Ramos (cell line): ENCODE data around the gene FAM3B.

Experiments
- in situ Hi-C: fragments of 300-500 bp; cut with MboI; formaldehyde crosslinking; loops from one replicate; pipeline ENCODE4 v1.14.3; 2022; ENCODE audit warnings: low sequenced_read_pairs; ENCODE audit not compliant: unreplicated experiment

Gene FAM3B

GRCh38 chr21:41317458-41317857 is 857 bp downstream of the FAM3B start:
- in situ Hi-C loops = no loop called here

- in situ Hi-C loops = no loop called here
Observed at GRCh38 chr21:41318218-41318617, 1.6 kb downstream of the FAM3B start.

- in situ Hi-C loops = no loop called here
Observed at GRCh38 chr21:41319273-41319672, 2.7 kb downstream of the FAM3B start.

DNA sequence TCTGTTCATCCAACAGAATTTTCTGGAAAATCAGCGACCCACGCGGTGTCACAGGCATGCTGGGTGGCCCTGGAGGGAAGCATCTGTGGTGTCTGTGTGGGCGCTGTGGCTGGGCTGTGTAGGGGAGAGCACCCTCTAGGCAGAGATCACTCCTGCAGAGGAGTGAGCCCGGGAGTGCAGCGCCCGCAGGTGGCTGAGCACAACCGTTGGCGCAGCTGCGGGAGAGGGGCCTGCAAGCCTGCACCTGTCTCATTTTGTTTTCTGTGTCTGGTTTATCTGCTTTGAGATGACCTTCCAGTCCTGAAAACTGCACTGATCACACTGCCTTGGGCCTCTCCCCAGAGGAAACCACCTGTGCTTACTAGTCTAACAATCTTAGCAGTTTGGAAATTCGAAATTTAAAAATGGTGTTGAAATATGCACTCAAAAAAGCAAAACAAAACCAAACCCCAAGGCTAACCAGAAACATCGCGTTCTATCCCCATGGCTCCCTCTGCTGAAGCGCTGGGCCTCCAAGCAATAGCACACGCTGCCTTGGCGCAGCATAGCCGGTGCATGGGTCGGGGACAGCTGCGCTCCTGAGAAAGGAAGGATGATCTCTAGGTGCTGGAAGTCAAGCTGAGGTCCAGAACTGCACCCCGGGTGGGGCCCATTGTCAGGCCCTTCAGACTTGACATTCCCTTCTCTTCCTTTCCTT is 4.8 kb downstream of the FAM3B start:
- in situ Hi-C loops = no loop called here

GRCh38 chr21:41321908-41322495 is 5.4 kb downstream of the FAM3B start:
- in situ Hi-C loops = no loop called here

- in situ Hi-C loops = no loop called here
Observed at GRCh38 chr21:41322496-41323382, 6.1 kb downstream of the FAM3B start.

DNA sequence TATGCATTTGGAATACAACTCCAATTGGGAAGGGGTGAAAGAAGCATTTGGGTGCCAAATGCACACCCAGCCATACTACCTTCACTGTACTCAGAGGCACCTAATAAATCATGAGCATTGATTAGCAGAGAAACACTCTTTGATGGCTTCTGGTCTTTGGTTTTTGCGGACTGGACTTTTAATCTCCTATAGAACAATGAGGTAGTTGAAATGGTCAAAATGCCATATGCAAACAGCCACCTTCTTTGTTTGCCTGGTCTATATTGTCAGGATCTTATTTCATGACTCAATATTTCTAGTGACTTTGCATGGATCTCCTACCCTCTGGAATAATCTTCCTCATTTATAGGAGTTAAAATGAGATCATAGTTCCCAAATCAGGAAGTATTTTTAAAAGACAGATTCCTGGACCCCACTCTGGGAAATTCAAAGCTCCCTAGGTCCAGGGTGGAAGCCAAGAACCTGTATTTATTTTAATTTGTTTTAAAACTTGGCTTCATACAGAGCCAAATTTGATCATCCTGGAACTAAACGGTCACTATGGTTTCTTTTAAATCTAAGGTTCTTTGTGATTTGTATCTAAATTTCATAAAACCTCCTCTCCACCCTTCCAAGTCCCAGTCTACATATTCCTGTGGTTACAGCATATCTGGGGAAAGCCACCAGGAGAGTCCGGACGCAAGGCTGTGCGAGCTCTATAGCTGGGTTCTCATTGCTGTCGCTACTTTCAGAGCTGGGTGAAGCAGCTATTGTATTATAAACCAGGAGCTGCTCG is 8.7 kb downstream of the FAM3B start:
- in situ Hi-C loops = no loop called here

- in situ Hi-C loops = no loop called here
Observed at GRCh38 chr21:41326414-41327080, 9.9 kb downstream of the FAM3B start.

DNA sequence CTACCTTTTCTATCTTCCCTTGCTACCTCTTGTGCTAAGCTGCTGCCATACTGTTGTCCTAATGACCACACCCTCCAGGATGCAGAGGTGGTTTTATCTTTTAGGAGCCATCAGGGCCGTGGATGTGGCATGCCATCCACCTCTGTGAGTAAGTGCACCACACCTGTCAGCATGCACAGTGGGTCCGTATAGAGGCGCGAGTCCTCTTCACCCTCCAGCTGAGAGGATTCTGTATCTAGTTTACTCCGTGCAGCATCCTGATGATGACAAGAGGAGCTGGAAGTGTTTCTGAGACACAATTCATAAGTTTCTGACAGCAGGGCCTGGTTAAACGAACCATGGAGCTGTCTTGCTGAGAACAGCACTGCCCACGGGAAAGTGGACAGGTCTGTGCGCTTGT is 11.2 kb downstream of the FAM3B start:
- in situ Hi-C loops = no loop called here

DNA sequence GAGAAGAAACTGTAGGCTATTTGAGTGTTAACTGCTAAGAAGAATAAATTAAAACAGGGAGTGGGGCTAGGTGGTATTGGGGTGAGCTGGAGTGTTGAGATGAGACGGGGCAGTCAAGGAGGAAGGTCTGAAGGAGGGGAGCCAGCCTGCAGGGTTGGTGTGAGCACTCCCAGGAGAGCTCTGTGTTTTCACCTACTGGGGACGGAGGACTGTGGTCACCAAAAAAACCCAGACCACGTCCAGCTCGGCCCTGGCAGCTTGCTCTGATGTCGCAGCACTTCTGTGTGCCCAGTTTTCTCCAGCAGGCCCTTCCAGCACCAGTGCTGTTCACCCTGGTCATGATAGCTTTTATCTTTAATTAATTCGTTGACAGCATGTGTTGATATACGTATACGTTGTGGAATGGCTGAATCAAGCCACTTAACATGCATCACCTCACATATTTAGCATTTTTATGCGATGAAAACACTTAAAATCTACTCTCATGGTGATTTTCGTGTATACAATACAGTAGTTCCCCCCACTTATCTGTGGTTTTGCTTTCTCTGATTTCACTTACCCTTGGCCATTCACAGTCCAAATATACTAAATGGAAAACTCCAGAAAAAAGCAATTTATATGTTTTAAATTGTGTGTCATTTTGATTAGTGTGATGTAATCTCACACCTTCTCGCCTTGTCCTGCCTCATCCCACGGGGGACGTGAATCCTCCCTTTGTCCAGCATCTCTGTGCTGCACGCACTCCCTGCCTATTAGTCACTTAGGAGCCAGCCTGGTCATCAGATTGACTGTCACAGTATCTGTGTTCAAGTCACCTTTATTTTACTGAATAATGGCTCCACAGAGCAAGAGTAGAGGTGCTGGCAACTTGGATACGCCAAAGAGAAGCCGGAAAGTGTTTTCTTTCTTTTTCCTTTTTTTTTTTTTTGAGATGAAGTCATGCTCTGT is 12.3 kb downstream of the FAM3B start:
- in situ Hi-C loops = no loop called here

- in situ Hi-C loops = no loop called here
Observed at GRCh38 chr21:41333752-41334151, 17.2 kb downstream of the FAM3B start.

GRCh38 chr21:41337515-41337914 is 20.9 kb downstream of the FAM3B start:
- in situ Hi-C loops = no loop called here

DNA sequence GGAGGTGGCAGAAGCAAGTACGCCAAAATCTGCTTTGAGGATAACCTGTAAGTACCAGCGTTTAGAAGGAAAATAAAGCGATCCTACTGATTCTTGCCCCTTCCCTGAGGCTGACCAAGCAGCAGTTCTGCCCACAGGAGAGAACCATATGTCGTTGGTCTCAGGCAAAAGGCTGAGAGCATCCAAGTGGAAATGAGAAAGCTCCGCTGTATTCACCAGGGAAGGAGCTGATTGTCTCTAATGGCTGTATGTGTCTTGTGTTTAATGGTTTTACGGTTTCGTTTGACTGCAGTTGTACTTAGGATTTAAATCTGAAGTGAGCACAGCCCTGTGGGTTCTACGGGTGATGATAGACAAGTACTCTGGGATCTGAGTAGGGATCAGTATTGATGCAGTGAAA is 21.9 kb downstream of the FAM3B start:
- in situ Hi-C loops = no loop called here

DNA sequence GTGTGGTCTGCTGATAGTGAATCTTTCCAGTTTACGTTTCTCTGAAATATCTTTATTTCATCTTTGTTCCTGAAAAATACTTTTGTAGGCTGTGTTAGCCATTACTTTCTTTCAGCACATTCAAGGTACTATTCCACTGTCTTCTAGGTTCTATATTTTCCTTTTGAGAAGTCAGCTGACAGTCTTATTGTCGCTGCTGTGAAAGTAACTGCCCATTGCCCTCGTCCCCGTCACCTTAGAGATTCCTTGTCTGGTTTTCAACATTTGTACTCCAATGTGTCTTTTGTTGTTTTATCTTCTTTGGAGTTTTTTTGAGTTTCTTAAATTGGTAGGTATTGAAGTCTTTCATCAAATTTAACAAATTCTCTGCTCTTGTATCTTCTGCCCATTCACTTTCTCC is 25.4 kb downstream of the FAM3B start:
- in situ Hi-C loops = no loop called here

DNA sequence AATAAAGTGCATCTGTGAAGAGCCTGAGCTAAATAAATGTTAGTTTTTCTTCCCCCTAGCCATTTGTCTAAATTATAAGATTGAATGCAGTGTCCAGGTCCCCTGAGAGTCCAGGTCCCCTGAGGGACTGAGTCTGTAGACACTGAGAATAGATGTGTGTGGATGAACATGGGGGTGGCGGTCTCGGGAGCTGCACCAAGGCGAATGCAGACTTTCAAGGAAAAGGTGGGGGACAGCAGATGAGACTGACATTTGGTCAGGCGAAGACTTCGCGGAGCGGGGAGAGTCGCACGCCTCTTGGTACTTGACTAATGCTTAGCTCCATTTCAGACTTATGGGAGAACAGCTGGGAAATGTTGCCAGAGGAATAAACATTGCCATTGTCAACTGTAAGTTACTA is 27.5 kb downstream of the FAM3B start:
- in situ Hi-C loops = no loop called here

DNA sequence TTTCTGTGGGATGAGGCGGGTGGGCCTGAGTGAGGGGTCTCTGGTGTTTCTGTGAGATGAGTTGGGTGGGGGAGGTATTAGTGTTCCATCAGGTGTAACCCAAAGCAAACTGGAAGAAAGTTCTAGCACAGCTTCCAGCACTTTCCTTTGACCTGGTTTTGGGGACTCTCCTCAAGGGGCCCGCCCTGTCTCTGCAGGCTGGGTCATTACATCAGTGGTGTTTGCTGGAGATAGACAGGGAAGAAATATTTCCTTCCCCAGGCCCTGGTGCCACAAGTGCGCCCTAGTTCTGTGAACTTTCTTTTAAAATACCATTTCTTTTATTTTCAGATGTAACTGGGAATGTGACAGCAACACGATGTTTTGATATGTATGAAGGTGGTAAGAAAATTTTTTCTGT is 28.8 kb downstream of the FAM3B start:
- in situ Hi-C loops = no loop called here

- in situ Hi-C loops = no loop called here
Observed at GRCh38 chr21:41345934-41346685, 29.5 kb downstream of the FAM3B start.

DNA sequence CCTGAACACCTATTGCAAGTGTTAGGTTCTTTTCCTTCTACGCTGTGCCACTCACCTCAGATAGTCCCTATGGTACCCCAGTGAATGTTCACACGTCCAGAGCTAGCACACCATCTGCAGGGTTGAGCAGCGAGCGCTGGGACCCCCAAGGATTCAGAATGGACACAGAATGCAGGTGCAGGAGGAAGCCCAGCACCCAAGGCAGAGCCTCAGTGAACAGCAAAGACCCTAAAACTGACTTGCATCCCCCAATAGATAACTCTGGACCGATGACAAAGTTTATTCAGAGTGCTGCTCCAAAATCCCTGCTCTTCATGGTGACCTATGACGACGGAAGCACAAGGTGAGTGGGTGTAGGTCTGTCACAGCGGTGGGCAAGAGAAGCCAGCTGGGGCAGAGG is 30.2 kb downstream of the FAM3B start:
- in situ Hi-C loops = no loop called here
